Measurements from ENCODE around the gene SLFN12. TPM values are rescaled to one million over a fixed set of nuclear protein-coding genes. Genes with fewer than 3 reads are reported as not detected.

The SLFN12 gene
- total RNA-seq, 4 donors from 2014 or later = 0.62 to 5.6 (median 1.8) TPM

Other genes starting within 250 kb of the SLFN12 start
- gene SLC35G3, start 238.1 kb downstream of the SLFN12 start, total RNA-seq = not detected
- 10 to 100 TPM in 2 of 4 donors, 1 to 10 TPM in 2; 4.9 to 17.9 (median 9.1) TPM for gene SLFN5, start 189.4 kb downstream of the SLFN12 start, total RNA-seq
- 10 to 100 TPM in 1 of 4 donors, 1 to 10 TPM in 3; 3.4 to 10.7 (median 5.0) TPM for gene SLFN11, start 58.9 kb downstream of the SLFN12 start, total RNA-seq
- 1 to 10 TPM; 2.2 to 7.8 (median 6.0) TPM for gene SLFN13, start 16.3 kb upstream of the SLFN12 start, total RNA-seq
- 1 to 10 TPM in 2 of 4 donors, under 1 TPM in 2; 0.39 to 1.6 (median 0.99) TPM for gene SLFN12L, start 105.2 kb upstream of the SLFN12 start, total RNA-seq
- gene SLFN14, start 128.3 kb upstream of the SLFN12 start, total RNA-seq = not detected
- 1 to 10 TPM; 4.0 to 9.3 (median 5.7) TPM for gene PEX12, start 146.1 kb upstream of the SLFN12 start, total RNA-seq
- 10 to 100 TPM; 41.3 to 50.0 (median 45.3) TPM for gene AP2B1, start 154.8 kb upstream of the SLFN12 start, total RNA-seq

Data from suprapubic skin (tissue), 4 donors.